ENCODE data around the gene PCSK2. TPM values are rescaled to one million over a fixed set of nuclear protein-coding genes. Genes with fewer than 3 reads are reported as not detected.

The PCSK2 gene
- total RNA-seq, 1 experiment from 2014 or later = not detected

GRCh38 chr20:17491488-17491887 lies 264.6 kb downstream of the PCSK2 start:
- intact Hi-C loops (cut with micrococcal nuclease; ENCODE audit: unreplicated experiment) = no loop called here
- Histone ChIP-seq H3K36me3 (ENCODE audit: control insufficient read depth, insufficient read depth, low read length) (no peaks in the 10 kb centered on the region), H3K4me1 (no peaks in the 10 kb centered on the region), H3K27me3 (replicated peaks; ENCODE audit: control insufficient read depth, insufficient read depth, low read length) (no peaks in the 10 kb centered on the region), H3K9me3 (no peaks in the 10 kb centered on the region), H3K4me3 (ENCODE audit: low read depth, low read length) (no peak overlapping the region)
- Mint-ChIP-seq H3K4me1 (ENCODE audit: low read depth, unreplicated experiment) (no peaks in the 10 kb centered on the region), H3K27ac (ENCODE audit: unreplicated experiment) (no peak overlapping the region), H3K4me3 (ENCODE audit: unreplicated experiment) (no peak overlapping the region), H3K27me3 (ENCODE audit: insufficient read depth, unreplicated experiment) (no peaks in the 10 kb centered on the region), H3K9me3 (ENCODE audit: unreplicated experiment) (peaks cover 18% of the 10 kb centered on the region), H3K36me3 (ENCODE audit: insufficient read depth, unreplicated experiment) (no peaks in the 10 kb centered on the region)
- POLR2A ChIA-PET = no interaction called here
- TF ChIP-seq, protein P1, sequence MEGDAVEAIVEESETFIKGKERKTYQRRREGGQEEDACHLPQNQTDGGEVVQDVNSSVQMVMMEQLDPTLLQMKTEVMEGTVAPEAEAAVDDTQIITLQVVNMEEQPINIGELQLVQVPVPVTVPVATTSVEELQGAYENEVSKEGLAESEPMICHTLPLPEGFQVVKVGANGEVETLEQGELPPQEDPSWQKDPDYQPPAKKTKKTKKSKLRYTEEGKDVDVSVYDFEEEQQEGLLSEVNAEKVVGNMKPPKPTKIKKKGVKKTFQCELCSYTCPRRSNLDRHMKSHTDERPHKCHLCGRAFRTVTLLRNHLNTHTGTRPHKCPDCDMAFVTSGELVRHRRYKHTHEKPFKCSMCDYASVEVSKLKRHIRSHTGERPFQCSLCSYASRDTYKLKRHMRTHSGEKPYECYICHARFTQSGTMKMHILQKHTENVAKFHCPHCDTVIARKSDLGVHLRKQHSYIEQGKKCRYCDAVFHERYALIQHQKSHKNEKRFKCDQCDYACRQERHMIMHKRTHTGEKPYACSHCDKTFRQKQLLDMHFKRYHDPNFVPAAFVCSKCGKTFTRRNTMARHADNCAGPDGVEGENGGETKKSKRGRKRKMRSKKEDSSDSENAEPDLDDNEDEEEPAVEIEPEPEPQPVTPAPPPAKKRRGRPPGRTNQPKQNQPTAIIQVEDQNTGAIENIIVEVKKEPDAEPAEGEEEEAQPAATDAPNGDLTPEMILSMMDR (IDR thresholded peaks at IDR 0.05; ENCODE audit: insufficient read depth in 1 of 2, low read depth in 1 of 2, low read length in 1 of 2, severe bottlenecking in 1 of 2, unreplicated experiment in 1 of 2) = no peak
- CTCF ChIA-PET = no interaction called here
- no peak for DNase-seq
- BruUV-seq (replicated peaks) = no TSS peak

DNA sequence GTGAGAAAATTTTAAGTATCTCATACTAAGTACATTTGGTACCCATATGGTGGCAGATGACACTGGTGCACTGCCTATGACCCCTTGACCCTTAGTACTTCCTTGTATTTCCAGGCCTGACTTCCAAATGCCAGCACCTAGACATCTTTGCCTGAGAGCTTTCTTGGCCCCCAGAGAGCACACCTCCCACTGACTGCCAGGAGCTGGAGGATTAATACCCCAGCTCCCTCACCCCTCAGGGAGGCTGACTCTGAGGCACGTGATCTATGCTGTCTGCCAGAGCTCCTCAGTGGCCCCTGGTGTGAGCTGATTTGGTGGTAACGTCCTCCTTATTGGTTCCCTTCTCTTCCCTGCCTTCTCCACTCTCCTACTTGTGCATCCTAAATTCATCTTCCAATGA lies 266.3 kb downstream of the PCSK2 start:
- POLR2A ChIA-PET = no interaction called here
- intact Hi-C loops (cut with micrococcal nuclease; ENCODE audit: unreplicated experiment) = no loop called here
- Mint-ChIP-seq H3K9me3 (ENCODE audit: unreplicated experiment) (peaks cover 18% of the 10 kb centered on the region), H3K36me3 (ENCODE audit: insufficient read depth, unreplicated experiment) (no peaks in the 10 kb centered on the region), H3K27me3 (ENCODE audit: insufficient read depth, unreplicated experiment) (no peaks in the 10 kb centered on the region), H3K4me1 (ENCODE audit: low read depth, unreplicated experiment) (no peaks in the 10 kb centered on the region), H3K27ac (ENCODE audit: unreplicated experiment) (no peak overlapping the region), H3K4me3 (ENCODE audit: unreplicated experiment) (no peak overlapping the region)
- CTCF ChIA-PET = no interaction called here
- H3K27me3 ChIP-seq (replicated peaks; ENCODE audit: control insufficient read depth, insufficient read depth, low read length) = no peaks in the 10 kb centered on the region
- no peak overlapping the region for H3K4me3 ChIP-seq (ENCODE audit: low read depth, low read length)
- TF ChIP-seq, protein P1 (IDR thresholded peaks at IDR 0.05; ENCODE audit: insufficient read depth in 1 of 2, low read depth in 1 of 2, low read length in 1 of 2, severe bottlenecking in 1 of 2, unreplicated experiment in 1 of 2) = no peak
- H3K4me1 ChIP-seq = no peaks in the 10 kb centered on the region
- H3K9me3 ChIP-seq = no peaks in the 10 kb centered on the region
- DNase-seq = no peak
- H3K36me3 ChIP-seq (ENCODE audit: control insufficient read depth, insufficient read depth, low read length) = no peaks in the 10 kb centered on the region
- no TSS peak for BruUV-seq (replicated peaks)

- BruUV-seq (replicated peaks) = TSS peak; percentile 84
- no peak overlapping the region for H3K27ac Mint-ChIP-seq (ENCODE audit: unreplicated experiment)
- peaks cover 18% of the 10 kb centered on the region for H3K9me3 Mint-ChIP-seq (ENCODE audit: unreplicated experiment)
- no peaks in the 10 kb centered on the region for H3K36me3 Mint-ChIP-seq (ENCODE audit: insufficient read depth, unreplicated experiment)
- DNase-seq = no peak
- H3K4me3 ChIP-seq (ENCODE audit: low read depth, low read length) = no peak overlapping the region
- no peak overlapping the region for H3K4me3 Mint-ChIP-seq (ENCODE audit: unreplicated experiment)
- TF ChIP-seq, protein P1 (IDR thresholded peaks at IDR 0.05; ENCODE audit: insufficient read depth in 1 of 2, low read depth in 1 of 2, low read length in 1 of 2, severe bottlenecking in 1 of 2, unreplicated experiment in 1 of 2) = no peak
- ChIA-PET POLR2A (no interaction called here), CTCF (no interaction called here)
- no peaks in the 10 kb centered on the region for H3K36me3 ChIP-seq (ENCODE audit: control insufficient read depth, insufficient read depth, low read length)
- intact Hi-C loops (cut with micrococcal nuclease; ENCODE audit: unreplicated experiment) = no loop called here
- no peaks in the 10 kb centered on the region for H3K4me1 ChIP-seq
- no peaks in the 10 kb centered on the region for H3K4me1 Mint-ChIP-seq (ENCODE audit: low read depth, unreplicated experiment)
- H3K27me3 Mint-ChIP-seq (ENCODE audit: insufficient read depth, unreplicated experiment) = no peaks in the 10 kb centered on the region
- no peaks in the 10 kb centered on the region for H3K9me3 ChIP-seq
- H3K27me3 ChIP-seq (replicated peaks; ENCODE audit: control insufficient read depth, insufficient read depth, low read length) = no peaks in the 10 kb centered on the region
These were observed 267.4 kb downstream of the PCSK2 start for GRCh38 chr20:17494201-17494600.
